Karpas-422 (cell line): ENCODE results near the gene PLXND1. TPM values are rescaled to one million over a fixed set of nuclear protein-coding genes. Genes with fewer than 3 reads are reported as not detected.
"Not testable (repeated sequence)": the region's sequence is repeated elsewhere in the genome, so short reads cannot be mapped to it uniquely, and the experiment has no call there.

Experiments used
- DNase-seq: peaks from one replicate; pipeline ENCODE4 v3.0.0-alpha.2; 2015
- H2AFZ ChIP-seq: fragments of 200-600 bp; sonication (generic); 2 replicates; pipeline ENCODE4 v1.6.1; 2014; ENCODE audit warnings: antibody characterized with exemption, low read length, mixed read lengths
- H3K27ac ChIP-seq: fragments of 200-600 bp; sonication (generic); 2 replicates; pipeline ENCODE4 v1.5.1; 2014; ENCODE audit warnings: mild to moderate bottlenecking, low read length, moderate library complexity
- H3K27me3 ChIP-seq: fragments of 200-600 bp; sonication (generic); 2 replicates; pipeline ENCODE4 v1.6.1; 2014; ENCODE audit warnings: low read length, mixed read lengths
- H3K36me3 ChIP-seq: fragments of 200-600 bp; sonication (generic); 2 replicates; pipeline ENCODE4 v1.6.1; 2014; ENCODE audit warnings: low read length, mixed read lengths; ENCODE audit not compliant: insufficient read depth
- H3K4me1 ChIP-seq: fragments of 200-600 bp; sonication (generic); 2 replicates; pipeline ENCODE4 v1.6.1; 2014; ENCODE audit warnings: mild to moderate bottlenecking, low read length, mixed read lengths
- H3K4me2 ChIP-seq: fragments of 200-600 bp; sonication (generic); 2 replicates; pipeline ENCODE4 v1.6.1; 2014; ENCODE audit warnings: low read length, low read depth, mild to moderate bottlenecking; ENCODE audit not compliant: poor library complexity, severe bottlenecking
- H3K4me3 ChIP-seq: fragments of 200-600 bp; sonication (generic); 2 replicates; pipeline ENCODE4 v1.5.1; 2014; ENCODE audit warnings: mild to moderate bottlenecking, antibody characterized with exemption, low read length, mixed read lengths
- H3K79me2 ChIP-seq: fragments of 200-600 bp; sonication (generic); 2 replicates; pipeline ENCODE4 v1.6.1; 2014; ENCODE audit warnings: mild to moderate bottlenecking, low read length, mixed read lengths
- H3K9ac ChIP-seq: fragments of 200-600 bp; sonication (generic); 2 replicates; pipeline ENCODE4 v1.6.0; 2014; ENCODE audit warnings: low read length
- H3K9me2 ChIP-seq: fragments of 200-600 bp; sonication (generic), shearing (Covaris generic); replicated peaks from 2 replicates; pipeline ENCODE4 v1.6.0; 2014; ENCODE audit warnings: mild to moderate bottlenecking, low read length, moderate library complexity; ENCODE audit not compliant: insufficient read depth
- H3K9me3 ChIP-seq: fragments of 300-700, 200-600 bp; sonication (generic); 2 replicates; pipeline ENCODE4 v1.6.1; 2014; ENCODE audit warnings: low read length, mixed read lengths
- H4K20me1 ChIP-seq: fragments of 200-600 bp; sonication (generic); 2 replicates; pipeline ENCODE4 v1.6.1; 2014; ENCODE audit warnings: mild to moderate bottlenecking, antibody characterized with exemption, low read length, low read depth; ENCODE audit not compliant: insufficient read depth
- total RNA-seq: library from RNA; depleted of rRNA; stranded (reverse); fragments of >200 nt; shearing (Covaris generic); gene quantifications from 2 replicates; pipeline ENCODE4 v1.2.3, GENCODE V29; 2014; ENCODE audit warnings: low replicate concordance

PLXND1 gene
- total RNA-seq, 1 experiment from 2014 or later = 0.52 TPM

GRCh38 chr3:129548104-129548965 lies 58.1 kb downstream of the PLXND1 start:
- Histone ChIP-seq H3K9me3 (no peaks in the 10 kb centered on the region), H3K4me3 (no peak overlapping the region), H3K9ac (no peak overlapping the region), H4K20me1 (no peaks in the 10 kb centered on the region), H3K9me2 (no peaks in the 10 kb centered on the region), H2AFZ (no peak overlapping the region), H3K4me1 (peaks cover 2% of the 10 kb centered on the region), H3K27ac (no peak overlapping the region), H3K27me3 (no peaks in the 10 kb centered on the region; the same call in 1 of the 2 replicates), H3K36me3 (no peaks in the 10 kb centered on the region), H3K79me2 (no peaks in the 10 kb centered on the region), H3K4me2 (no peak overlapping the region)
- no peak for DNase-seq

DNA sequence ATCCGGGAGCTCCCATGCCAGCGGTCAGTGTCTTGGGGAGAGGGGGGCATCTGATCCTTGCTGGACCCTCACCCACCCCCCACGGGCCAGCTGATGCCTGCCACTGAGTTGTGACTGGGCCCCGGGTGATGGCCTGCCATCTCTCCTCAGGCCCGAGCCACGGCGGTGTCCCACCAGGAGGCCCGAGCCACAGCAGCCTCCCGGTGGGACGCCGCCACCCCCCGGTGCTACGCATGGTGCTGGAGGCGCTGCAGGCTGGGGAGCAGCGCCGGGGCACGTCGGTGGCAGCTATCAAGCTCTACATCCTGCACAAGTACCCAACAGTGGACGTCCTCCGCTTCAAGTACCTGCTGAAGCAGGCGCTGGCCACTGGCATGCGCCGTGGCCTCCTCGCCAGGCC lies 59.2 kb downstream of the PLXND1 start:
- Histone ChIP-seq H3K9me2 (no peaks in the 10 kb centered on the region), H3K9me3 (no peaks in the 10 kb centered on the region), H3K4me3 (no peak overlapping the region), H3K9ac (no peak overlapping the region), H3K27ac (no peak overlapping the region), H3K79me2 (no peaks in the 10 kb centered on the region), H3K4me1 (no peaks in the 10 kb centered on the region), H3K36me3 (no peaks in the 10 kb centered on the region), H3K4me2 (no peak overlapping the region), H3K27me3 (no peaks in the 10 kb centered on the region), H4K20me1 (no peaks in the 10 kb centered on the region), H2AFZ (no peak overlapping the region)
- no peak for DNase-seq

GRCh38 chr3:129545951-129546350 lies 60.5 kb downstream of the PLXND1 start:
- not testable (repeated sequence) for H3K27me3 ChIP-seq, H3K4me2 ChIP-seq, H3K9ac ChIP-seq, H3K9me2 ChIP-seq, H3K27ac ChIP-seq, H3K4me1 ChIP-seq, H3K4me3 ChIP-seq, H3K9me3 ChIP-seq, H2AFZ ChIP-seq, H4K20me1 ChIP-seq, H3K79me2 ChIP-seq, DNase-seq, H3K36me3 ChIP-seq

GRCh38 chr3:129543999-129544398 lies 62.5 kb downstream of the PLXND1 start:
- no peaks in the 10 kb centered on the region for H3K27me3 ChIP-seq
- no peaks in the 10 kb centered on the region for H4K20me1 ChIP-seq
- H3K4me2 ChIP-seq = no peak overlapping the region
- H3K27ac ChIP-seq = no peak overlapping the region
- H3K9me2 ChIP-seq = no peaks in the 10 kb centered on the region
- no peak for DNase-seq
- no peaks in the 10 kb centered on the region for H3K79me2 ChIP-seq
- no peak overlapping the region for H3K4me3 ChIP-seq
- H3K36me3 ChIP-seq = no peaks in the 10 kb centered on the region
- no peak overlapping the region for H3K9ac ChIP-seq
- H3K4me1 ChIP-seq = no peaks in the 10 kb centered on the region
- no peak overlapping the region for H2AFZ ChIP-seq
- no peaks in the 10 kb centered on the region for H3K9me3 ChIP-seq

GRCh38 chr3:129543156-129543790 lies 63.2 kb downstream of the PLXND1 start, which contains the start of gene H1-8:
Gene H1-8 (plus strand): TSS chr3:129543175. CDS start chr3:129543219, 44 bp downstream.
- no peak within 1 kb of the TSS for H3K27ac ChIP-seq
- H2AFZ ChIP-seq = no peak within 1 kb of the TSS
- no peaks in the 10 kb centered on the region for H3K9me2 ChIP-seq
- no peak for DNase-seq
- H3K27me3 ChIP-seq = no peaks in the 10 kb centered on the region
- no peak within 1 kb of the TSS for H3K9ac ChIP-seq
- no peaks in the 10 kb centered on the region for H3K79me2 ChIP-seq
- H3K4me3 ChIP-seq = no peak within 1 kb of the TSS
- H4K20me1 ChIP-seq = no peaks in the 10 kb centered on the region
- H3K4me2 ChIP-seq = no peak within 1 kb of the TSS
- no peaks in the 10 kb centered on the region for H3K9me3 ChIP-seq
- no peaks in the 10 kb centered on the region for H3K36me3 ChIP-seq
- no peaks in the 10 kb centered on the region for H3K4me1 ChIP-seq

GRCh38 chr3:129542747-129543146 lies 63.7 kb downstream of the PLXND1 start:
- H3K9me3 ChIP-seq = no peaks in the 10 kb centered on the region
- no peaks in the 10 kb centered on the region for H3K27me3 ChIP-seq
- H3K9me2 ChIP-seq = no peaks in the 10 kb centered on the region
- no peaks in the 10 kb centered on the region for H3K79me2 ChIP-seq
- H3K4me2 ChIP-seq = no peak overlapping the region
- DNase-seq = no peak
- H3K4me3 ChIP-seq = no peak overlapping the region
- H3K27ac ChIP-seq = no peak overlapping the region
- H2AFZ ChIP-seq = no peak overlapping the region
- H4K20me1 ChIP-seq = no peaks in the 10 kb centered on the region
- H3K4me1 ChIP-seq = no peaks in the 10 kb centered on the region
- no peak overlapping the region for H3K9ac ChIP-seq
- H3K36me3 ChIP-seq = no peaks in the 10 kb centered on the region

- H3K27ac ChIP-seq = no peak overlapping the region
- no peak overlapping the region for H3K4me3 ChIP-seq
- H2AFZ ChIP-seq = no peak overlapping the region
- no peaks in the 10 kb centered on the region for H3K79me2 ChIP-seq
- no peak overlapping the region for H3K4me2 ChIP-seq
- DNase-seq = no peak
- no peaks in the 10 kb centered on the region for H3K9me2 ChIP-seq
- H3K9me3 ChIP-seq = no peaks in the 10 kb centered on the region
- H3K27me3 ChIP-seq = no peaks in the 10 kb centered on the region
- H3K4me1 ChIP-seq = no peaks in the 10 kb centered on the region
- no peaks in the 10 kb centered on the region for H3K36me3 ChIP-seq
- no peaks in the 10 kb centered on the region for H4K20me1 ChIP-seq
- no peak overlapping the region for H3K9ac ChIP-seq
Measured at GRCh38 chr3:129540776-129541516, 65.5 kb downstream of the PLXND1 start.

DNA sequence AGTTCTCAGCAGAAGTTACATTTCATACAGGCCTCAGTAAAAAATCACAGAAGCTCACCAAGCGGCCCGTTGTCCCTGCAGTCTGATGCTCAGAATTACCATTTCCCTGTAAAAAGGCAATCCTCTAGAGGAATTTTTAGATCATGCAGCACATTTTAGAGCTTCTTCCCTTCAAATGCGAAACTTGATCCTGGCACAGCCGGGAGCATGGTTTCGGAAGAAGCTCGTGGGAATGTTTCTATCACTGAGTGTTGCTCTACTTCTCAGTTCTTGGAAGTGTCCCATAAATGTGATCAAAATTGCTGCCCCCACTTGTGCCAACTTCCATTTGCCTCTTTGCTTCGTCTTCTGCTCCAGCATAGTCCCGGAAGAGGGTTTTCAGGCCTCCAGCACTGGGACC lies 67.3 kb downstream of the PLXND1 start:
- H3K79me2 ChIP-seq = no peaks in the 10 kb centered on the region
- H3K27me3 ChIP-seq = no peaks in the 10 kb centered on the region
- H3K9ac ChIP-seq = no peak overlapping the region
- no peak overlapping the region for H3K27ac ChIP-seq
- no peaks in the 10 kb centered on the region for H3K9me3 ChIP-seq
- H3K9me2 ChIP-seq = no peaks in the 10 kb centered on the region
- no peak overlapping the region for H3K4me3 ChIP-seq
- DNase-seq = no peak
- no peak overlapping the region for H2AFZ ChIP-seq
- no peaks in the 10 kb centered on the region for H3K4me1 ChIP-seq
- H3K36me3 ChIP-seq = no peaks in the 10 kb centered on the region
- no peak overlapping the region for H3K4me2 ChIP-seq
- no peaks in the 10 kb centered on the region for H4K20me1 ChIP-seq
